PC-9 (cell line): Measurements from ENCODE around the gene RAB5B. TPM values are rescaled to one million over a fixed set of nuclear protein-coding genes. Genes with fewer than 3 reads are reported as not detected.

Experiments
- BruUV-seq: library from RNA; stranded (reverse); fragments of 400-500 nt; replicated peaks from 2 replicates; lab custom pipeline; 2021; lab: Mats Ljungman, UMichigan
- CTCF ChIA-PET: fragments of 300-600 bp; sonication (Branson Sonifier 250); formaldehyde crosslinking; loops from one replicate; lab custom pipeline; 2022; ENCODE audit warnings: antibody characterized with exemption; lab: Charles Lee
- POLR2A ChIA-PET: fragments of 300-600 bp; sonication (Branson Sonifier 250); formaldehyde crosslinking; loops from one replicate; lab custom pipeline; 2022; ENCODE audit warnings: antibody characterized with exemption; ENCODE audit not compliant: unreplicated experiment; lab: Charles Lee
- DNase-seq, 2 experiments: peaks; one replicate each; pipeline versions ENCODE4 v3.0.0 to v3.0.0-alpha.2; 2015 to 2022; ENCODE audit warnings: mixed read lengths in 1 of 2
- H2AFZ ChIP-seq: fragments of 200-600 bp; sonication (generic); 2 replicates; pipeline ENCODE4 v1.8.1; 2017; ENCODE audit warnings: antibody characterized with exemption
- H3F3A ChIP-seq: fragments of 200-600 bp; sonication (generic); 2 replicates; pipeline ENCODE4 v1.8.1; 2017; ENCODE audit warnings: antibody characterized with exemption, mild to moderate bottlenecking, low read depth; ENCODE audit not compliant: insufficient read depth
- H3K27ac ChIP-seq: fragments of 200-600 bp; sonication (generic); 2 replicates; pipeline ENCODE4 v1.6.1; 2016; ENCODE audit warnings: mixed run types
- H3K27me3 ChIP-seq: fragments of 200-600 bp; sonication (generic); 2 replicates; pipeline ENCODE4 v1.6.1; 2016; ENCODE audit warnings: low read depth, mixed run types; ENCODE audit not compliant: insufficient read depth
- H3K36me3 ChIP-seq: fragments of 200-600 bp; sonication (generic); 2 replicates; pipeline ENCODE4 v1.6.1; 2016; ENCODE audit warnings: low read depth, mixed run types
- H3K4me1 ChIP-seq: fragments of 200-600 bp; sonication (generic); replicated peaks from 2 replicates; pipeline ENCODE4 v1.6.1; 2016; ENCODE audit warnings: mixed run types; ENCODE audit not compliant: insufficient read depth
- H3K4me2 ChIP-seq: fragments of 200-600 bp; sonication (generic); 2 replicates; pipeline ENCODE4 v1.6.1; 2017; ENCODE audit warnings: mixed run types
- H3K4me3 ChIP-seq: fragments of 200-600 bp; sonication (generic); 2 replicates; pipeline ENCODE4 v1.6.1; 2016; ENCODE audit warnings: mixed run types
- H3K79me2 ChIP-seq: fragments of 200-600 bp; sonication (generic); 2 replicates; pipeline ENCODE4 v1.6.1; 2017; ENCODE audit warnings: low read depth, mixed run types
- H3K9me2 ChIP-seq: fragments of 200-600 bp; sonication (generic); 2 replicates; pipeline ENCODE4 v1.8.1; 2017; ENCODE audit warnings: mild to moderate bottlenecking; ENCODE audit not compliant: insufficient read depth
- H3K9me3 ChIP-seq: fragments of 200-600 bp; sonication (generic); 2 replicates; pipeline ENCODE4 v1.8.1; 2016; ENCODE audit warnings: low read depth; ENCODE audit not compliant: insufficient read depth
- H4K20me1 ChIP-seq: fragments of 200-600 bp; sonication (generic); 2 replicates; pipeline ENCODE4 v1.8.1; 2017; ENCODE audit not compliant: insufficient read depth
- CTCF ChIP-seq: fragments of 200-600 bp; sonication (generic); conservative IDR thresholded peaks from 2 replicates; pipeline ENCODE4 v1.6.1; 2017; ENCODE audit warnings: mixed run types, antibody characterized with exemption, mild to moderate bottlenecking, moderate library complexity
- EZH2 ChIP-seq: fragments of 200-600 bp; sonication (generic); IDR thresholded peaks from 2 replicates; pipeline ENCODE4 v1.8.0; 2017; ENCODE audit warnings: antibody characterized with exemption, low read depth
- intact Hi-C: fragments of 100-400 bp; cut with micrococcal nuclease; formaldehyde crosslinking; loops from one replicate; pipeline ENCODE4 v1.10.0; 2022; ENCODE audit not compliant: unreplicated experiment
- total RNA-seq: library from RNA; stranded (reverse); gene quantifications from 2 replicates; pipeline ENCODE4 v1.2.3, GENCODE V29; 2021

RAB5B gene
- total RNA-seq, 1 experiment from 2014 or later, result 122 TPM

- Histone ChIP-seq H3K4me1 (peaks cover 17% of the 10 kb centered on the region), H3F3A (peaks cover 25% of the 10 kb centered on the region), H3K4me2 (no peak overlapping the region), H3K4me3 (no peak overlapping the region), H3K9me3 (no peaks in the 10 kb centered on the region), H3K27me3 (no peaks in the 10 kb centered on the region), H2AFZ (no peak overlapping the region), H3K79me2 (no peaks in the 10 kb centered on the region), H3K9me2 (no peaks in the 10 kb centered on the region), H3K36me3 (no peaks in the 10 kb centered on the region), H4K20me1 (no peaks in the 10 kb centered on the region), H3K27ac (no peak overlapping the region)
- ChIA-PET CTCF (no interaction called here), POLR2A (no interaction called here)
- TF ChIP-seq CTCF (no peak), EZH2 (no peak)
- BruUV-seq, result no TSS peak
- intact Hi-C loops, result no loop called here
- no peak for DNase-seq
These were observed 58.1 kb downstream of the RAB5B start for GRCh38 chr12:56031987-56032386.

- H3K9me2 ChIP-seq, result no peaks in the 10 kb centered on the region
- H3K4me3 ChIP-seq, result no peak overlapping the region
- no peak overlapping the region for H2AFZ ChIP-seq
- CTCF ChIA-PET, result no interaction called here
- H4K20me1 ChIP-seq, result no peaks in the 10 kb centered on the region
- no peak for TF ChIP-seq EZH2
- no peak for TF ChIP-seq CTCF
- H3K79me2 ChIP-seq, result no peaks in the 10 kb centered on the region
- H3K27ac ChIP-seq, result no peak overlapping the region
- H3K4me1 ChIP-seq, result peaks cover 2% of the 10 kb centered on the region
- H3K9me3 ChIP-seq, result no peaks in the 10 kb centered on the region
- H3K27me3 ChIP-seq, result no peaks in the 10 kb centered on the region
- intact Hi-C loops, result no loop called here
- H3K4me2 ChIP-seq, result no peak overlapping the region
- peaks cover 3% of the 10 kb centered on the region; the same call in 1 of the 2 replicates for H3F3A ChIP-seq
- no peaks in the 10 kb centered on the region for H3K36me3 ChIP-seq
- no TSS peak for BruUV-seq
- DNase-seq, result no peak
- POLR2A ChIA-PET, result interaction anchor here (0.6 to 0.7 kb wide), 2 partner anchors 205 to 713 kb away, joined by 3 to 5 read pairs; no protein-coding TSS in a partner anchor
These were observed 60.9 kb downstream of the RAB5B start for GRCh38 chr12:56034586-56035332.

GRCh38 chr12:56037161-56037560 lies 63.3 kb downstream of the RAB5B start:
- Histone ChIP-seq H3K27me3 (no peaks in the 10 kb centered on the region), H3K4me3 (no peak overlapping the region), H3K4me1 (peaks cover 15% of the 10 kb centered on the region), H4K20me1 (no peaks in the 10 kb centered on the region), H3F3A (peaks cover 12% of the 10 kb centered on the region), H2AFZ (no peak overlapping the region), H3K79me2 (peaks cover 3% of the 10 kb centered on the region), H3K9me3 (no peaks in the 10 kb centered on the region), H3K9me2 (no peaks in the 10 kb centered on the region), H3K4me2 (no peak overlapping the region), H3K36me3 (no peaks in the 10 kb centered on the region), H3K27ac (no peak overlapping the region)
- BruUV-seq, result no TSS peak
- POLR2A ChIA-PET, result interaction anchor here (0.6 kb wide), 1 partner anchor 957 kb away, joined by 5 read pairs; a partner anchor contains a TSS
- DNase-seq, result no peak
- CTCF ChIA-PET, result interaction anchor here (0.6 kb wide), 2 partner anchors 54 to 105 kb away, joined by 3 read pairs; no protein-coding TSS in a partner anchor
- intact Hi-C loops, result no loop called here
- TF ChIP-seq EZH2 (no peak), CTCF (no peak)
